ENCODE measurements around the gene PARVB.

DNA sequence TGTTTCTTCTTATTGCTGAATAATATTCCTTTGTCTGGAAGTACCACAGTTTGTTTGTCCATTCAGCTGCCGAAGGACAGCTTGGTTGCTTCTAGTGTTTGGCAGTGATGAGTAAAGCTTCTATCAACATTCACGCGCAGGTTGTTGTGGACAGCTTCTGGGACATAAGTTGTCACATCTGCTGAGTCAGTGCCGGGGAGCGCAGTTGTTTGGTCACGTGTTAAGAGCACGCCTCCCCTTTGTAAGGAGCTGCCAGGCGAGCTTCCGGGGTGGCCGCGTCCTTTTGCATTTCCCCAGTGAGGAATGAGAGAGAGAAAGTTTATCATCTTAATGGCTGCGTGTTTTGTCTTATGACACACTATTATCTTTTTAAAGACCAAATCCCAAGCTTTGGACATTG lies 38.6 kb upstream of the PARVB start:
- TF ChIP-seq, protein P1, sequence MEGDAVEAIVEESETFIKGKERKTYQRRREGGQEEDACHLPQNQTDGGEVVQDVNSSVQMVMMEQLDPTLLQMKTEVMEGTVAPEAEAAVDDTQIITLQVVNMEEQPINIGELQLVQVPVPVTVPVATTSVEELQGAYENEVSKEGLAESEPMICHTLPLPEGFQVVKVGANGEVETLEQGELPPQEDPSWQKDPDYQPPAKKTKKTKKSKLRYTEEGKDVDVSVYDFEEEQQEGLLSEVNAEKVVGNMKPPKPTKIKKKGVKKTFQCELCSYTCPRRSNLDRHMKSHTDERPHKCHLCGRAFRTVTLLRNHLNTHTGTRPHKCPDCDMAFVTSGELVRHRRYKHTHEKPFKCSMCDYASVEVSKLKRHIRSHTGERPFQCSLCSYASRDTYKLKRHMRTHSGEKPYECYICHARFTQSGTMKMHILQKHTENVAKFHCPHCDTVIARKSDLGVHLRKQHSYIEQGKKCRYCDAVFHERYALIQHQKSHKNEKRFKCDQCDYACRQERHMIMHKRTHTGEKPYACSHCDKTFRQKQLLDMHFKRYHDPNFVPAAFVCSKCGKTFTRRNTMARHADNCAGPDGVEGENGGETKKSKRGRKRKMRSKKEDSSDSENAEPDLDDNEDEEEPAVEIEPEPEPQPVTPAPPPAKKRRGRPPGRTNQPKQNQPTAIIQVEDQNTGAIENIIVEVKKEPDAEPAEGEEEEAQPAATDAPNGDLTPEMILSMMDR (conservative IDR thresholded peaks at IDR 0.05; ENCODE audit: low read depth, low read length), result no peak
- TF ChIP-seq EZH2phosphoT487 (IDR thresholded peaks at IDR 0.05; ENCODE audit: borderline replicate concordance, low read length), result no peak

Data from PC-3 (cell line).